ENCODE data around the gene MANSC4. TPM values are rescaled to one million over a fixed set of nuclear protein-coding genes. Genes with fewer than 3 reads are reported as not detected.
"Not testable (repeated sequence)": the region's sequence is repeated elsewhere in the genome, so short reads cannot be mapped to it uniquely, and the experiment has no call there.

Gene MANSC4
- total RNA-seq, 4 donors from 2014 or later, result not detected

GRCh38 chr12:27756670-27757195 lies 23.3 kb downstream of the MANSC4 start:
- H3K4me1 ChIP-seq, result no peaks in the 10 kb centered on the region
- no peaks in the 10 kb centered on the region for H3K9me3 ChIP-seq
- no peak for TF ChIP-seq CTCF (IDR thresholded peaks at IDR 0.05)
- TF ChIP-seq POLR2A (IDR thresholded peaks at IDR 0.05), result no peak
- DNase-seq, result no peak
- H3K36me3 ChIP-seq, result peaks cover 0 to 7% of the 10 kb centered on the region in 2 donors
- H3K4me3 ChIP-seq (replicated peaks in 1 of 3), result no peak overlapping the region
- no peaks in the 10 kb centered on the region for H3K27me3 ChIP-seq
- intact Hi-C loops (cut with DNase I), result no loop called here
- H3K27ac ChIP-seq, result no peak overlapping the region
- 97 to 99% methylated on average over 7 of the region's 7 CpGs for WGBS, 2 donors

GRCh38 chr12:27754795-27755194 lies 25.2 kb downstream of the MANSC4 start:
- Histone ChIP-seq H3K4me3 (replicated peaks in 1 of 3) (no peak overlapping the region), H3K4me1 (no peaks in the 10 kb centered on the region), H3K27ac (no peak overlapping the region), H3K9me3 (no peaks in the 10 kb centered on the region), H3K36me3 (peaks cover 0 to 7% of the 10 kb centered on the region in 2 donors), H3K27me3 (no peaks in the 10 kb centered on the region)
- intact Hi-C loops (cut with DNase I), result no loop called here
- TF ChIP-seq CTCF (IDR thresholded peaks at IDR 0.05), result no peak
- no peak for TF ChIP-seq POLR2A (IDR thresholded peaks at IDR 0.05)
- WGBS, 2 donors, result 90 to 100% methylated on average over 3 of the region's 3 CpGs
- DNase-seq, result no peak

GRCh38 chr12:27751386-27752047 lies 28.5 kb downstream of the MANSC4 start:
- H3K27me3 ChIP-seq, result no peaks in the 10 kb centered on the region
- H3K36me3 ChIP-seq, result peaks cover 0 to 7% of the 10 kb centered on the region in 2 donors
- H3K4me3 ChIP-seq (replicated peaks in 1 of 3), result no peak overlapping the region
- H3K4me1 ChIP-seq, result peaks cover 0 to 5% of the 10 kb centered on the region in 2 donors
- 90 to 92% methylated on average over 15 of the region's 15 CpGs for WGBS, 2 donors
- no peak overlapping the region for H3K27ac ChIP-seq
- TF ChIP-seq CTCF (IDR thresholded peaks at IDR 0.05) (no peak), POLR2A (IDR thresholded peaks at IDR 0.05) (no peak)
- intact Hi-C loops (cut with DNase I), result no loop called here
- peak; percentile 7 to 14 for DNase-seq
- no peaks in the 10 kb centered on the region for H3K9me3 ChIP-seq

DNA sequence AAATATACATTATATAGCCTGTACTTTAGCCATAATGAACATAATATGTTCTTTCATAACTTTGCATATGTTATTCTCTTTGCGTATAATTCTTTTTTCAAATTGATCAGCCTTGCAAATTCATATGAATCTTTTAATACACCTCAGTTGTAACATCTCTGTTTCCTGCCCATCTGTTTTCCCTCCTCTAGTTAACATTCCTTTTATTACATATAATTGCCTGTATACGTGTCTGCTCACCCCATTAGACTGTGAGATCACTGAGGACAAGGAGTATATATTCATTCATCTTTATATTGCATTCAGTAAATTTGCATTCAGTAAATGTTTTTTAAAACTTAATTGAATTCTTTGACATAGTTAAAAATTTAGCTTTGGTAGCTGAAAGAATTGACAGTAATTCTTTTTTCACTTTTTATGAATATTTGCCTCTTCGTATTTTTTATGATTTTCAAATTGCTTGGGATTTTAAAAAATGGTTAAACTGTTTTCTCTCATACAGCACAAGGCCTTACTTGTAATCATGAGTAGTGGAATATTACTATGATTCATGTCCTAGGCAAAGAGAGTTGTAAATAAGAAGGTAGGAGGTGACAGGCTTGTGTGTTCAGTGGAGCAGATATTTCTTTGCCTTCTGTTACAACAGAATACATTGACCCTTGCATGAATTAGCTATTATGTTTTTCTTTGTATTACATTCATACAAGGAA lies 32.8 kb downstream of the MANSC4 start:
- no peaks in the 10 kb centered on the region for H3K27me3 ChIP-seq
- WGBS, 2 donors, result 94 to 95% methylated on average over 3 of the region's 3 CpGs
- peaks cover 0 to 5% of the 10 kb centered on the region in 2 donors for H3K4me1 ChIP-seq
- no peaks in the 10 kb centered on the region for H3K9me3 ChIP-seq
- H3K27ac ChIP-seq, result peak overlapping the region in 2 of 3 donors; percentile 57 to 65
- no peaks in the 10 kb centered on the region for H3K36me3 ChIP-seq
- DNase-seq, result no peak
- no peak overlapping the region for H3K4me3 ChIP-seq (replicated peaks in 1 of 3)
- intact Hi-C loops (cut with DNase I), result no loop called here
- TF ChIP-seq CTCF (IDR thresholded peaks at IDR 0.05) (no peak), POLR2A (IDR thresholded peaks at IDR 0.05) (no peak)

- intact Hi-C loops (cut with DNase I); H3K4me3 ChIP-seq (replicated peaks in 1 of 3); H3K27ac ChIP-seq; H3K36me3 ChIP-seq; H3K27me3 ChIP-seq; H3K9me3 ChIP-seq; DNase-seq; H3K4me1 ChIP-seq: not testable (repeated sequence)
- 94 to 100% methylated on average over 1 of the region's 1 CpG for WGBS, 2 donors
Observed at GRCh38 chr12:27745734-27746133, 34.3 kb downstream of the MANSC4 start.

Data from thyroid gland (tissue), 4 donors.